Osteoblast (primary cell): ENCODE measurements around the gene DAB2. TPM values are rescaled to one million over a fixed set of nuclear protein-coding genes. Genes with fewer than 3 reads are reported as not detected.

Source experiments
- DNase-seq: peaks from one replicate; pipeline ENCODE4 v3.0.0; 2011; ENCODE audit warnings: low spot score, mixed read lengths; ENCODE audit not compliant: insufficient read length; ENCODE audit errors: missing footprints
- H2AFZ ChIP-seq: 2 replicates; pipeline ENCODE4 v1.6.0; 2011; ENCODE audit warnings: mild to moderate bottlenecking, low read length
- H3K27ac ChIP-seq: 2 replicates; pipeline ENCODE4 v1.5.1; 2011; ENCODE audit warnings: mild to moderate bottlenecking, low read depth, low read length, moderate library complexity
- H3K27me3 ChIP-seq: 2 replicates; pipeline ENCODE4 v1.6.0; 2012; ENCODE audit warnings: mild to moderate bottlenecking, control low read depth, inconsistent platforms, low read length, moderate library complexity; ENCODE audit not compliant: insufficient read depth
- H3K36me3 ChIP-seq: 2 replicates; pipeline ENCODE4 v1.5.1; 2011; ENCODE audit warnings: mild to moderate bottlenecking, low read length, control low read depth, moderate library complexity; ENCODE audit not compliant: insufficient read depth
- H3K4me1 ChIP-seq: 2 replicates; pipeline ENCODE4 v1.5.1; 2011; ENCODE audit warnings: mild to moderate bottlenecking, low read length, control low read depth, moderate library complexity; ENCODE audit not compliant: insufficient read depth
- H3K4me2 ChIP-seq: 2 replicates; pipeline ENCODE4 v1.6.0; 2011; ENCODE audit warnings: mild to moderate bottlenecking, low read length; ENCODE audit not compliant: insufficient read depth
- H3K4me3 ChIP-seq: fragments of 200-600 bp; sonication (generic); 3 replicates; pipeline ENCODE4 v1.5.1; 2012; ENCODE audit warnings: mild to moderate bottlenecking, low read length, inconsistent platforms; ENCODE audit not compliant: insufficient read depth
- H3K79me2 ChIP-seq: 2 replicates; pipeline ENCODE4 v1.6.0; 2012; ENCODE audit warnings: mild to moderate bottlenecking, low read length, control low read depth, inconsistent platforms; ENCODE audit not compliant: insufficient read depth
- H3K9me3 ChIP-seq: 2 replicates; pipeline ENCODE4 v1.5.1; 2011; ENCODE audit warnings: low read depth, low read length, control low read depth
- H4K20me1 ChIP-seq: 2 replicates; pipeline ENCODE4 v1.6.0; 2012; ENCODE audit warnings: mild to moderate bottlenecking, low read length, control low read depth; ENCODE audit not compliant: insufficient read depth
- total RNA-seq: library from RNA; depleted of rRNA; stranded (reverse); fragments of >200 nt; gene quantifications from 2 replicates; pipeline ENCODE4 v1.2.3, GENCODE V29; 2012
- TF ChIP-seq, protein P1 (sequence below): IDR thresholded peaks from 2 replicates; pipeline ENCODE4 v1.5.1; 2011; ENCODE audit warnings: mild to moderate bottlenecking, low read depth, low read length, moderate library complexity; ENCODE audit errors: extremely low read depth

Gene DAB2
- total RNA-seq, 1 donor = 296 TPM

DNA sequence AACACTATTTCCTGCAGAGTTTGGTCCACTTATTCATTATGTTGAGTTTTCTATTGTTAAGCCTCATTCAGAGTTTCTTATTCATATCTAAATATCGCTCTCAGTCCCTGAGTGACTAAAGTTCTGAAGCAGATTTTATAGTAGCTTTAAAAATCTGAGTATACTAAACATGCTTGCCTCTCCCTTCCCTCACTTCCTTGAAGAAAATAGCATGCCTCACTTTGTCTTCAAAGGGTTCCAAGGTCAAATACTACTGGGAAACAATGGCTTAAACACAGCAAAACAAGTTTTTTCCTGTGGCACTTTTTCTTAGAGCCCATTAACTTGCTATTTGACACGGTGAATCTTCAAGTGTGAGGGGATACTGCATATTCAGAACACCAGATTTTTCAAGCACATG, 41.1 kb upstream of the DAB2 start:
- TF ChIP-seq, protein P1, sequence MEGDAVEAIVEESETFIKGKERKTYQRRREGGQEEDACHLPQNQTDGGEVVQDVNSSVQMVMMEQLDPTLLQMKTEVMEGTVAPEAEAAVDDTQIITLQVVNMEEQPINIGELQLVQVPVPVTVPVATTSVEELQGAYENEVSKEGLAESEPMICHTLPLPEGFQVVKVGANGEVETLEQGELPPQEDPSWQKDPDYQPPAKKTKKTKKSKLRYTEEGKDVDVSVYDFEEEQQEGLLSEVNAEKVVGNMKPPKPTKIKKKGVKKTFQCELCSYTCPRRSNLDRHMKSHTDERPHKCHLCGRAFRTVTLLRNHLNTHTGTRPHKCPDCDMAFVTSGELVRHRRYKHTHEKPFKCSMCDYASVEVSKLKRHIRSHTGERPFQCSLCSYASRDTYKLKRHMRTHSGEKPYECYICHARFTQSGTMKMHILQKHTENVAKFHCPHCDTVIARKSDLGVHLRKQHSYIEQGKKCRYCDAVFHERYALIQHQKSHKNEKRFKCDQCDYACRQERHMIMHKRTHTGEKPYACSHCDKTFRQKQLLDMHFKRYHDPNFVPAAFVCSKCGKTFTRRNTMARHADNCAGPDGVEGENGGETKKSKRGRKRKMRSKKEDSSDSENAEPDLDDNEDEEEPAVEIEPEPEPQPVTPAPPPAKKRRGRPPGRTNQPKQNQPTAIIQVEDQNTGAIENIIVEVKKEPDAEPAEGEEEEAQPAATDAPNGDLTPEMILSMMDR = no peak
- Histone ChIP-seq H3K4me1 (peaks cover 20% of the 10 kb centered on the region), H4K20me1 (no peaks in the 10 kb centered on the region), H2AFZ (no peak overlapping the region), H3K27me3 (no peaks in the 10 kb centered on the region), H3K4me3 (no peak overlapping the region), H3K9me3 (no peaks in the 10 kb centered on the region), H3K4me2 (no peak overlapping the region), H3K27ac (no peak overlapping the region), H3K36me3 (no peaks in the 10 kb centered on the region), H3K79me2 (no peaks in the 10 kb centered on the region)
- DNase-seq = no peak

DNA sequence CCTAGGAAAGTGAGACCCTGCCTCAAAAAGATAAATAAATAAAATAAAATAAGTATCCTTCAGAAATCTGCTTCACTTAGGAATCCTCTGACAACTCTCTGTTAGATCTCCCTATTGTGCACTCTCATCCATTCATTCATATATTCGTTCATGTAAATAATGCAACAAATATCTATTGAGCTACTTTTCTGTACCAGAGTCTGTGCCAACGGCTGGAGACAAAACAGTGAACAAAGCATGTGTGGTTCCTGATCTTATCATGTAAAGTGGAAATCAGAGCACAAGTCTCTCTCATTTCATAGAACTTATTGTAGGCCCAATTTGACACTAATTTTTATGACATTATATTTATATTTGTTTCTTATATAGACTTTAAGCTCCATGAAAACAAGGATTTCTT, 40.3 kb upstream of the DAB2 start:
- Histone ChIP-seq H3K4me3 (no peak overlapping the region), H3K27ac (no peak overlapping the region), H3K36me3 (no peaks in the 10 kb centered on the region), H3K79me2 (no peaks in the 10 kb centered on the region), H3K4me1 (peaks cover 20% of the 10 kb centered on the region), H4K20me1 (no peaks in the 10 kb centered on the region), H3K9me3 (no peaks in the 10 kb centered on the region), H3K4me2 (no peak overlapping the region), H3K27me3 (no peaks in the 10 kb centered on the region), H2AFZ (no peak overlapping the region)
- TF ChIP-seq, protein P1 = no peak
- DNase-seq = no peak

DNA sequence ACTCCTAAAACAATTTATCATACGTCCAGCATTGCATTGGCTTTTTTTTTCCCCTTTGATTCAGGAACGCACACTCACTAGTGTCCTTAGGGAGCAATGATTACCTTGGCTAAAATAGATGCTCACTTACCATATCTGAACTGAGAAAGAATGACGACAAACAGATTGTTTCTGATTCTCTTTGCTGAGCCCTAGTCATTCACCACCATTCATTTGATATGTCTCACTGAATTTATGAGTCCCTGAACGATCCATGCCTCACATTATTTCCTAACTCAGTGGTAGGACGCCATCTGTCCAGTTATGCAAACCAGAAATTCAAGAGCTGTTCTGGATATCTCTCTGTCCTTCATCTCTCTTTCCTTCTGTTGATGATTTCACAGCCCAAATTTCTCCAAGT, 39.3 kb upstream of the DAB2 start:
- H2AFZ ChIP-seq = no peak overlapping the region
- DNase-seq = peak; percentile 78

DNA sequence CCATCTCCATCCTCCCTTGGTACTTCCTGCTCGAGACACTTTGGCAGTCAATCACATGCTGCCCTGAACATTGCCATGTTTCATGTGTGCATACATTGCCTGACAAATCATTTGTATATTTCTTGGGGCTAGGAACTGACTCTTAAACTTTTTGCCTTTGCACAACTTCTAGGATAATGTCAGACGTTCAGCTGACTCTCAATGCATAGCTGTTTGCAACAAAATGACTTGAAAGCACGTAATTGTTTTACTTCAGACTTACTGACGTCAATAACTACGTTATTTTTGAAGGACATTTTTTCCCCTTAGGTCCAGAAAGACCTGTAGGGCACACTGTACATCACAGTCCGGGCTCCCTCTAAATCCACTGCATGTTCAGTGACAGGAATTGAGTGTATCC, 37.4 kb upstream of the DAB2 start:
- no peak for DNase-seq
- Histone ChIP-seq H3K4me1 (peaks cover 25% of the 10 kb centered on the region), H3K27ac (no peak overlapping the region), H3K4me2 (no peak overlapping the region), H3K27me3 (no peaks in the 10 kb centered on the region), H2AFZ (no peak overlapping the region), H3K4me3 (no peak overlapping the region), H3K9me3 (no peaks in the 10 kb centered on the region), H4K20me1 (no peaks in the 10 kb centered on the region), H3K36me3 (no peaks in the 10 kb centered on the region), H3K79me2 (no peaks in the 10 kb centered on the region)
- TF ChIP-seq, protein P1 = no peak

More for the DNA sequence above, 39.3 kb upstream of the DAB2 start:
- H3K79me2 ChIP-seq = no peaks in the 10 kb centered on the region
- no peaks in the 10 kb centered on the region for H3K27me3 ChIP-seq
- H3K4me1 ChIP-seq = peaks cover 20% of the 10 kb centered on the region
- H3K36me3 ChIP-seq = no peaks in the 10 kb centered on the region
- H3K4me2 ChIP-seq = peak overlapping the region; percentile 2
- no peaks in the 10 kb centered on the region for H3K9me3 ChIP-seq
- TF ChIP-seq, protein P1 = no peak
- H3K27ac ChIP-seq = peak overlapping the region; percentile 71
- no peak overlapping the region for H3K4me3 ChIP-seq
- no peaks in the 10 kb centered on the region for H4K20me1 ChIP-seq
